HCT116 (cell line): ENCODE measurements around the gene TNKS2. TPM values are rescaled to one million over a fixed set of nuclear protein-coding genes. Genes with fewer than 3 reads are reported as not detected.

Source experiments
- ATAC-seq: fragments of 200-7000 bp; cut with Tn5 transposase; 2 replicates; pipeline ENCODE4 v1.9.1; 2020; ENCODE audit warnings: mild to moderate bottlenecking, moderate library complexity
- BruUV-seq: library from RNA; stranded (reverse); fragments of 400-500 nt; replicated peaks from 2 replicates; lab custom pipeline; 2021; lab: Mats Ljungman, UMichigan
- CTCF ChIA-PET: fragments of 300-600 bp; sonication (Branson Sonifier 250); formaldehyde crosslinking; loops from one replicate; lab custom pipeline; 2021; ENCODE audit warnings: antibody characterized with exemption; lab: Charles Lee
- POLR2A ChIA-PET: fragments of 300-600, 350-600 bp; sonication (Branson Sonifier 250); formaldehyde crosslinking; loops from one replicate; lab custom pipeline; 2021; ENCODE audit warnings: antibody characterized with exemption; lab: Charles Lee
- RAD21 ChIA-PET, 2 experiments: fragments of 300-600 bp; sonication (Branson Sonifier 250); formaldehyde crosslinking; loops; one replicate each; lab custom pipeline; 2023; ENCODE audit warnings: low total read pairs in 2 of 2; ENCODE audit not compliant: uncharacterized antibody in 2 of 2, unreplicated experiment in 2 of 2, low non-redundant PET in 1 of 2; lab: Charles Lee
- DNase-seq: peaks from one replicate; pipeline ENCODE4 v3.0.0-alpha.2; 2010; ENCODE audit warnings: low read depth, low spot score
- H2AFZ ChIP-seq: fragments of 200-600 bp; shearing (Covaris generic), sonication (generic); 2 replicates; pipeline ENCODE4 v1.6.1; 2017; ENCODE audit warnings: low read depth, mixed run types, mixed read lengths, antibody characterized with exemption, low read length; ENCODE audit not compliant: poor library complexity, severe bottlenecking
- H3K27ac ChIP-seq: 2 replicates; pipeline ENCODE4 v1.5.1; 2012; ENCODE audit warnings: low read depth, low read length
- H3K27me3 ChIP-seq: fragments of 200-600 bp; sonication (generic); 2 replicates; pipeline ENCODE4 v1.6.1; 2016; ENCODE audit warnings: mixed run types, low read length, mixed read lengths; ENCODE audit not compliant: insufficient read depth
- H3K36me3 ChIP-seq, 2 experiments: fragments of 200-500 bp in 1 of 2; fragments of 200-600 bp in 1 of 2; sonication (Bioruptor generic) in 1 of 2; sonication (generic) in 1 of 2; 2 replicates each; pipeline versions ENCODE4 v1.5.1 to v1.6.1; 2014 to 2016; ENCODE audit warnings: low read length in 2 of 2, inconsistent platforms in 1 of 2, mixed read lengths in 1 of 2, mixed run types in 1 of 2; ENCODE audit not compliant: insufficient read depth in 2 of 2, control insufficient read depth in 1 of 2
- H3K4me1 ChIP-seq, 2 experiments: fragments of 200-600 bp in 1 of 2; sonication (generic) in 1 of 2; 2 replicates each; pipeline versions ENCODE4 v1.5.1 to v1.6.1; 2012 to 2017; ENCODE audit warnings: low read length in 2 of 2, inconsistent platforms in 1 of 2, mild to moderate bottlenecking in 1 of 2, mixed read lengths in 1 of 2, mixed run types in 1 of 2, moderate library complexity in 1 of 2; ENCODE audit not compliant: insufficient read depth in 2 of 2, control insufficient read depth in 1 of 2
- H3K4me2 ChIP-seq: fragments of 200-600 bp; sonication (generic); 2 replicates; pipeline ENCODE4 v1.6.1; 2017; ENCODE audit warnings: mixed run types, low read length, mixed read lengths
- H3K4me3 ChIP-seq, 2 experiments: fragments of 200-600 bp in 1 of 2; sonication (generic) in 1 of 2; replicated peaks in 1 of 2; 2 replicates each; pipeline ENCODE4 v1.5.1; 2011 to 2016; ENCODE audit warnings: low read length in 2 of 2, control low read depth in 1 of 2, low read depth in 1 of 2, mild to moderate bottlenecking in 1 of 2, mixed read lengths in 1 of 2, mixed run types in 1 of 2
- H3K79me2 ChIP-seq: fragments of 200-600 bp; sonication (generic); 2 replicates; pipeline ENCODE4 v1.6.1; 2017; ENCODE audit warnings: mild to moderate bottlenecking, mixed run types, low read length, moderate library complexity, mixed read lengths; ENCODE audit not compliant: insufficient read depth
- H3K9ac ChIP-seq: fragments of 200-600 bp; sonication (generic); 2 replicates; pipeline ENCODE4 v1.6.1; 2016; ENCODE audit warnings: low read length, mixed read lengths
- H3K9me2 ChIP-seq: fragments of 200-600 bp; sonication (generic), shearing (Covaris generic); 2 replicates; pipeline ENCODE4 v1.6.1; 2017; ENCODE audit warnings: mixed run types, mild to moderate bottlenecking, moderate library complexity; ENCODE audit not compliant: insufficient read depth
- H3K9me3 ChIP-seq, 2 experiments: fragments of 200-500 bp in 1 of 2; fragments of 200-600 bp in 1 of 2; sonication (Bioruptor generic) in 1 of 2; sonication (generic) in 1 of 2; 2 replicates each; pipeline ENCODE4 v1.6.1; 2014 to 2017; ENCODE audit warnings: low read length in 2 of 2, mixed read lengths in 2 of 2, inconsistent platforms in 1 of 2, low read depth in 1 of 2, mild to moderate bottlenecking in 1 of 2, mixed run types in 1 of 2, moderate library complexity in 1 of 2; ENCODE audit not compliant: control insufficient read depth in 1 of 2, insufficient read depth in 1 of 2
- H4K20me1 ChIP-seq: fragments of 200-600 bp; sonication (generic), shearing (Covaris generic); 2 replicates; pipeline ENCODE4 v1.6.1; 2017; ENCODE audit warnings: mixed run types, mild to moderate bottlenecking, moderate library complexity; ENCODE audit not compliant: insufficient read depth
- ATF3 ChIP-seq: IDR thresholded peaks from 2 replicates; pipeline ENCODE4 v1.6.1; 2012
- CBX3 ChIP-seq: IDR thresholded peaks from 2 replicates; pipeline ENCODE4 v1.6.1; 2012; ENCODE audit warnings: low read depth
- CEBPB ChIP-seq: IDR thresholded peaks from 2 replicates; pipeline ENCODE4 v1.6.1; 2012; ENCODE audit warnings: low read depth
- EGR1 ChIP-seq: IDR thresholded peaks from 2 replicates; pipeline ENCODE4 v1.6.1; 2012; ENCODE audit warnings: low read depth
- EZH2 ChIP-seq: fragments of 200-600 bp; sonication (generic); IDR thresholded peaks from 2 replicates; pipeline ENCODE4 v1.6.1; 2017; ENCODE audit warnings: antibody characterized with exemption, mixed run types
- FOSL1 ChIP-seq: IDR thresholded peaks from 2 replicates; pipeline ENCODE4 v1.6.1; 2012; ENCODE audit warnings: low read depth
- JUND ChIP-seq: IDR thresholded peaks from 2 replicates; pipeline ENCODE4 v1.6.1; 2012
- MAX ChIP-seq: IDR thresholded peaks from 2 replicates; pipeline ENCODE4 v1.6.1; 2012
- POLR2AphosphoS5 ChIP-seq: IDR thresholded peaks from 2 replicates; pipeline ENCODE4 v1.6.1; 2011; ENCODE audit warnings: mild to moderate bottlenecking, low read depth, low read length, moderate library complexity
- SIN3A ChIP-seq: IDR thresholded peaks from 2 replicates; pipeline ENCODE4 v1.6.1; 2012; ENCODE audit warnings: low read depth
- SRF ChIP-seq: IDR thresholded peaks from 2 replicates; pipeline ENCODE4 v1.6.1; 2012; ENCODE audit warnings: low read depth
- YY1 ChIP-seq: IDR thresholded peaks from 2 replicates; pipeline ENCODE4 v1.6.1; 2011; ENCODE audit warnings: low read length, low read depth, moderate library complexity, mild to moderate bottlenecking; ENCODE audit not compliant: insufficient replicate concordance; ENCODE audit errors: extremely low read depth
- ZBTB33 ChIP-seq: IDR thresholded peaks from 2 replicates; pipeline ENCODE4 v1.6.1; 2011; ENCODE audit warnings: mild to moderate bottlenecking, low read length, moderate library complexity; ENCODE audit not compliant: insufficient replicate concordance; ENCODE audit errors: extremely low read depth
- ZFX ChIP-seq: fragments of 450-650 bp; IDR thresholded peaks from 2 replicates; pipeline ENCODE4 v1.6.1; 2017
- ZNF274 ChIP-seq: fragments of 200-500 bp; sonication (Bioruptor generic); IDR thresholded peaks from 2 replicates; pipeline ENCODE4 v1.6.1; 2014; ENCODE audit warnings: mild to moderate bottlenecking, low read depth, low read length, inconsistent platforms
- intact Hi-C: fragments of 100-400 bp; cut with micrococcal nuclease; formaldehyde crosslinking; loops from 2 replicates; pipeline ENCODE4 v1.10.0; 2022
- total RNA-seq: library from RNA; stranded (reverse); gene quantifications from one replicate; pipeline ENCODE4 v1.2.1, GENCODE V29; 2021; ENCODE audit not compliant: unreplicated experiment

The TNKS2 gene
- total RNA-seq, 1 experiment from 2014 or later: 20.7 TPM

GRCh38 chr10:91829268-91829667, 31.0 kb downstream of the TNKS2 start:
- RAD21 ChIA-PET: no interaction called here
- intact Hi-C loops: no loop called here
- no peaks in the 10 kb centered on the region for H3K27me3 ChIP-seq
- TF ChIP-seq SRF (no peak), EZH2 (no peak), MAX (no peak), CEBPB (no peak), YY1 (no peak), ZNF274 (no peak)
- H3K9ac ChIP-seq: no peak overlapping the region
- POLR2A ChIA-PET: no interaction called here
- H3K9me2 ChIP-seq: no peaks in the 10 kb centered on the region
- H3K4me1 ChIP-seq: no peaks in the 10 kb centered on the region
- CTCF ChIA-PET: no interaction called here
- H3K27ac ChIP-seq: no peak overlapping the region
- no peaks in the 10 kb centered on the region for H3K79me2 ChIP-seq
- no peak overlapping the region for H3K4me3 ChIP-seq
- no peak overlapping the region for H2AFZ ChIP-seq
- ATAC-seq (no peak), DNase-seq (no peak)
- no peak overlapping the region for H3K4me2 ChIP-seq
- no TSS peak for BruUV-seq
- H4K20me1 ChIP-seq: no peaks in the 10 kb centered on the region
- H3K36me3 ChIP-seq: peaks cover 34 to 60% of the 10 kb centered on the region in 2 experiments
- no peaks in the 10 kb centered on the region for H3K9me3 ChIP-seq

GRCh38 chr10:91838199-91838598, 40.0 kb downstream of the TNKS2 start:
- BruUV-seq: no TSS peak
- Histone ChIP-seq H3K9me2 (no peaks in the 10 kb centered on the region), H3K4me3 (no peak overlapping the region), H3K9me3 (no peaks in the 10 kb centered on the region), H3K36me3 (peaks cover 30 to 83% of the 10 kb centered on the region in 2 experiments; a peak in 3 of 4 replicates), H3K27ac (no peak overlapping the region), H3K9ac (no peak overlapping the region), H4K20me1 (no peaks in the 10 kb centered on the region), H3K4me2 (no peak overlapping the region), H3K79me2 (no peaks in the 10 kb centered on the region), H3K27me3 (no peaks in the 10 kb centered on the region), H2AFZ (no peak overlapping the region), H3K4me1 (no peaks in the 10 kb centered on the region)
- no peak for DNase-seq
- no peak for TF ChIP-seq FOSL1
- no peak for TF ChIP-seq SIN3A
- no peak for TF ChIP-seq ZBTB33
- TF ChIP-seq EGR1: no peak
- TF ChIP-seq ZFX: no peak
- TF ChIP-seq POLR2AphosphoS5: no peak
- no peak for TF ChIP-seq ATF3
- TF ChIP-seq CEBPB: no peak
- TF ChIP-seq JUND: no peak
- no peak for TF ChIP-seq YY1
- TF ChIP-seq EZH2: no peak
- no peak for TF ChIP-seq CBX3
- no peak for TF ChIP-seq ZNF274
- no peak for TF ChIP-seq MAX
- ChIA-PET CTCF (no interaction called here), POLR2A (no interaction called here), RAD21 (no interaction called here)
- ATAC-seq: no peak
- intact Hi-C loops: no loop called here
